GM12874 (cell line): ENCODE data around the gene EPHA2.

ENCODE experiments used
- TF ChIP-seq, protein P1 (sequence below): IDR thresholded peaks from 2 replicates; pipeline ENCODE4 v1.5.1; 2011; ENCODE audit warnings: low read depth, mild to moderate bottlenecking, control low read depth, low read length, moderate library complexity; ENCODE audit not compliant: insufficient read depth

The EPHA2 gene

GRCh38 chr1:16155537-16156410 is at the start of gene EPHA2:
Gene EPHA2 (minus strand): TSS chr1:16156069. CDS start chr1:16155932, 137 bp downstream.
- TF ChIP-seq, protein P1, sequence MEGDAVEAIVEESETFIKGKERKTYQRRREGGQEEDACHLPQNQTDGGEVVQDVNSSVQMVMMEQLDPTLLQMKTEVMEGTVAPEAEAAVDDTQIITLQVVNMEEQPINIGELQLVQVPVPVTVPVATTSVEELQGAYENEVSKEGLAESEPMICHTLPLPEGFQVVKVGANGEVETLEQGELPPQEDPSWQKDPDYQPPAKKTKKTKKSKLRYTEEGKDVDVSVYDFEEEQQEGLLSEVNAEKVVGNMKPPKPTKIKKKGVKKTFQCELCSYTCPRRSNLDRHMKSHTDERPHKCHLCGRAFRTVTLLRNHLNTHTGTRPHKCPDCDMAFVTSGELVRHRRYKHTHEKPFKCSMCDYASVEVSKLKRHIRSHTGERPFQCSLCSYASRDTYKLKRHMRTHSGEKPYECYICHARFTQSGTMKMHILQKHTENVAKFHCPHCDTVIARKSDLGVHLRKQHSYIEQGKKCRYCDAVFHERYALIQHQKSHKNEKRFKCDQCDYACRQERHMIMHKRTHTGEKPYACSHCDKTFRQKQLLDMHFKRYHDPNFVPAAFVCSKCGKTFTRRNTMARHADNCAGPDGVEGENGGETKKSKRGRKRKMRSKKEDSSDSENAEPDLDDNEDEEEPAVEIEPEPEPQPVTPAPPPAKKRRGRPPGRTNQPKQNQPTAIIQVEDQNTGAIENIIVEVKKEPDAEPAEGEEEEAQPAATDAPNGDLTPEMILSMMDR: no peak

DNA sequence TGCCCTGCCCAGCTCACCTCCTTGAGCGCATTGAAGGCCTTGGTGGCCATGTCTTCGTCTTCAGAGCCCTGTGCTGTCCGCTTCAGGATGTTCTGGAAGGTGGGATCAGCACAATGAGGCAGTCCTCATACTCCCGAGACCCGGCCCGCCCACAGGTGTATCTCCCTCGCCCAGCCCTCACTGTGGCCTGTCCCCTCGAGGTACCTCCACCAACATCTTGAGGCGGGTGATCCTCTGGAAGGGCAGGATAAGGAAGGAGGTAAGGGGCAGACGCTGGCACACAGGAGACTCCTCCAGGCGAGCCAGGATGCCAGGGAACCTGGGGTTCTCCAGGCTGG is 49.4 kb upstream of the EPHA2 start:
- TF ChIP-seq, protein P1: no peak

GRCh38 chr1:16204634-16205333 is 48.9 kb upstream of the EPHA2 start:
- TF ChIP-seq, protein P1: peak; percentile 64

DNA sequence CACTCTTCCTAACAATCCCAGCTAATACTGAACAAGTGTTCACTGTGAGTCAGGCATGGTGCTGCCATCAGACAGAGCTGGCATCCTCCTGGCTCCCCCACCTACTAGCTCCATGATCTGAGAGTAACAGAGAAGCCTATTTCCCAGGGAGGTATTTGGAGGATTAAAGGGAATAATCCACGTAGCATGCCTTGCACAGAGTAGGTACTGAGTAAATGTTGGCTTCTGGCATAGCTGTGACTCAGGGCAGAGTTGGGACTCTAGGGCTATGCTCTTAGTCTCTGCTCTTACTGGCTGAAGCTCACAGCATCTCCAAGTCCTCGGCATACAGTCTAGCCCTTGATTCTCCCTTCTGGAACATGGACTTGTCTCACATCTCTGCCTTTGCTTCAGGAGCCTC is 48.3 kb upstream of the EPHA2 start:
- TF ChIP-seq, protein P1: no peak

DNA sequence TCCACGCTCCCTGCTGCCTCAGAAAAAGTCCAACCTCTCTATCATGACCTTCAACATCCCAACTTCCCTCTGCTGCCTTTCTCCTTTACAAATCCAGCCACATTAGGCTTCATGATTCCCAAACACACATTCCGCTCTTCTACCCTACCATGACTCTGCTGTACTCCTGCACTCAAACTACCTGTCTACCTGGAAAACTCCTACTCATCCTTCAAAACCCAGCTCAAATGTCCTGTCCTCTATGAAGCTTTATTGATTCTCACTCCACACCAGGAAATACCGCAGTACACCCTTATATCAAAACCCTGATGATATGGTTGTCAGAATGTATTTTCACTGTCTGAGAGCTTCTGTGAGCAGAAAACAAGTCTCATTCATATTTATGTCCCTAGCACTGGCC is 47.7 kb upstream of the EPHA2 start:
- TF ChIP-seq, protein P1: no peak

DNA sequence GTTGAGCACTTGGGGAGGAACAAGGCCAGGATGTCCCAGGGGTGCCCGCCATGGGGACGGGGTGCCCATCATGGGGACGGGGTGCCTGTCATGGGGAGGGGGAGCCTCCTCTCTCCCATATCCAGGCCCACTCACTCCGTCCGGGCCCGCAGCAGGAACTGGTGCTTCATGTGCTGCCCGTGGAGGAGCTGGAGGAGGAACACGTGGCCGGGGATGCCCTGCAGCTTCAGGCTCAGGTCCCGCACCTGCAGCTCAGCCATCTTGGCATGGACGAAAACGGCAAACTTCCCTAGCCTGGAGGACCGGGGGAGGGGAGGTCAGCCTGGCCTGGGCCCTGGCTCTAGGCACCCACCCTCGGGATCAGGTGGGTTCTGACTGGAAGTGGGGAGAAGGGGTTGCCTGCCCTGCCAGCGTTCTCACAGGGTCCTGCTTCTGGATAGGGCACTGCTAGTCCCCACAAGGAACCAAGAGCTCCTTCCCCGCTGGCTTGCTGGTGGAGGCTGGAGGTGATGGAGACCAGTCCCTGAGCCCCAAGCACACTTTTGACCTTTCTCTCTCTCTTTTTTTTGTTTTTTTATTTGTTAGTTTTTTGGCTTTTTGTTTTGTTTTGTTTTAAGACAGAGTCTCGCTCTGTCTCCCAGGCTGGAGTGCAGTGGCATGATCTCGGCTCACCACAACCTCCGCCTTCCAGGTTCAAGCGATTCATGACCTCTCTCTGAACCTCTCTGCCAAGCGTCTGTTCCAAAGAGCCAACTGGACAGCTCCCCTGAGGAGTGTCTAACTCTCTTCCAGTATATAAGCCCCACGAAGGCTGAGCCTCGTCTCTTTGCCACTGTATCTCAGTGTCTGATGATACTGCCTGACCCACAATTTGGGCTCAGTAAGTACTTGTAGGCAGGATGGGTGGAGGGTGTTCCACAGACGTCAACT is 46.7 kb upstream of the EPHA2 start:
- TF ChIP-seq, protein P1: no peak

- TF ChIP-seq, protein P1: no peak
These were observed 43.8 kb upstream of the EPHA2 start for GRCh38 chr1:16199700-16200099.
